OCI-LY7 (cell line): ENCODE data around the gene CBR3. TPM values are rescaled to one million over a fixed set of nuclear protein-coding genes. Genes with fewer than 3 reads are reported as not detected.
"Not testable (repeated sequence)": the region's sequence is repeated elsewhere in the genome, so short reads cannot be mapped to it uniquely, and the experiment has no call there.

Experiments used
- BruUV-seq: library from RNA; stranded (reverse); fragments of 400-500 nt; replicated peaks from 2 replicates; lab custom pipeline; 2021; lab: Mats Ljungman, UMichigan
- CTCF ChIA-PET: fragments of 300-600 bp; sonication (Branson Sonifier 250); formaldehyde crosslinking; loops from one replicate; lab custom pipeline; 2022; ENCODE audit warnings: antibody characterized with exemption; ENCODE audit not compliant: unreplicated experiment; lab: Charles Lee
- POLR2A ChIA-PET: fragments of 300-600 bp; sonication (Branson Sonifier 250); formaldehyde crosslinking; loops from one replicate; lab custom pipeline; 2022; ENCODE audit warnings: antibody characterized with exemption; lab: Charles Lee
- DNase-seq: peaks from one replicate; pipeline ENCODE4 v3.0.0-alpha.2; 2015; ENCODE audit warnings: low spot score
- H2AFZ ChIP-seq: fragments of 200-600 bp; sonication (generic), shearing (Covaris generic); 2 replicates; pipeline ENCODE4 v1.6.1; 2014; ENCODE audit warnings: mild to moderate bottlenecking, antibody characterized with exemption, low read length, moderate library complexity
- H3K27ac ChIP-seq: fragments of 200-600 bp; sonication (generic); 2 replicates; pipeline ENCODE4 v1.5.1; 2014; ENCODE audit warnings: mixed run types, low read depth, mild to moderate bottlenecking, moderate library complexity, low read length, inconsistent platforms; ENCODE audit not compliant: poor library complexity, severe bottlenecking
- H3K36me3 ChIP-seq: fragments of 200-600 bp; sonication (generic); 2 replicates; pipeline ENCODE4 v1.6.1; 2014; ENCODE audit warnings: mild to moderate bottlenecking, antibody characterized with exemption, low read length, moderate library complexity, mixed read lengths; ENCODE audit not compliant: insufficient read depth
- H3K4me1 ChIP-seq: fragments of 200-600 bp; sonication (generic); 2 replicates; pipeline ENCODE4 v1.5.1; 2014; ENCODE audit warnings: mild to moderate bottlenecking, low read length; ENCODE audit not compliant: insufficient read depth, poor library complexity, severe bottlenecking
- H3K4me2 ChIP-seq: fragments of 200-600 bp; sonication (generic); 2 replicates; pipeline ENCODE4 v1.6.1; 2014; ENCODE audit warnings: mild to moderate bottlenecking, low read length
- H3K4me3 ChIP-seq: fragments of 200-600 bp; sonication (generic); 2 replicates; pipeline ENCODE4 v1.5.1; 2014; ENCODE audit warnings: mild to moderate bottlenecking, low read depth, low read length; ENCODE audit not compliant: poor library complexity, severe bottlenecking
- H3K79me2 ChIP-seq: fragments of 200-600 bp; sonication (generic); 2 replicates; pipeline ENCODE4 v1.6.1; 2016; ENCODE audit warnings: low read depth, mild to moderate bottlenecking, low read length, moderate library complexity, mixed read lengths; ENCODE audit not compliant: insufficient read depth
- H3K9me2 ChIP-seq: fragments of 200-600 bp; sonication (generic); 2 replicates; pipeline ENCODE4 v1.6.1; 2016; ENCODE audit warnings: mild to moderate bottlenecking, low read length, mixed read lengths; ENCODE audit not compliant: insufficient read depth
- H3K9me3 ChIP-seq: fragments of 200-600 bp; sonication (generic); 2 replicates; pipeline ENCODE4 v1.6.1; 2014; ENCODE audit warnings: mild to moderate bottlenecking, mixed run types, low read length, mixed read lengths
- H4K20me1 ChIP-seq: fragments of 200-600 bp; sonication (generic); 2 replicates; pipeline ENCODE4 v1.6.1; 2014; ENCODE audit warnings: mild to moderate bottlenecking, antibody characterized with exemption, low read length, moderate library complexity, mixed read lengths; ENCODE audit not compliant: insufficient read depth
- EZH2phosphoT487 ChIP-seq: fragments of 200-600 bp; sonication (generic); IDR thresholded peaks from 2 replicates; pipeline ENCODE4 v1.6.1; 2018; ENCODE audit warnings: low read depth, borderline replicate concordance, mild to moderate bottlenecking, mixed run types, antibody characterized with exemption, low read length, moderate library complexity, mixed read lengths
- intact Hi-C: fragments of 100-400 bp; cut with micrococcal nuclease; formaldehyde crosslinking; loops from one replicate; pipeline ENCODE4 v1.10.0; 2022; ENCODE audit not compliant: unreplicated experiment
- total RNA-seq, 2 experiments: library from RNA; depleted of rRNA in 1 of 2; stranded (reverse); fragments of >200 nt in 1 of 2; shearing (Covaris generic) in 1 of 2; gene quantifications; 2 replicates each; pipeline ENCODE4 v1.2.3, GENCODE V29; 2014 to 2022
- TF ChIP-seq, protein P1 (sequence below): fragments of 200-600 bp; sonication (generic); conservative IDR thresholded peaks from 2 replicates; pipeline ENCODE4 v1.5.1; 2014; ENCODE audit warnings: mild to moderate bottlenecking, antibody characterized with exemption, low read length, moderate library complexity, mixed read lengths

CBR3 gene
- total RNA-seq, 2 experiments from 2014 or later: not detected

- BruUV-seq: no TSS peak
- no peaks in the 10 kb centered on the region for H3K79me2 ChIP-seq
- no peaks in the 10 kb centered on the region for H3K9me2 ChIP-seq
- H2AFZ ChIP-seq: no peak overlapping the region
- H4K20me1 ChIP-seq: no peaks in the 10 kb centered on the region
- H3K27ac ChIP-seq: no peak overlapping the region
- peak overlapping the region; percentile 66 for H3K4me2 ChIP-seq
- TF ChIP-seq EZH2phosphoT487: peak; percentile 77; the same call in 1 of the 2 replicates
- TF ChIP-seq, protein P1, sequence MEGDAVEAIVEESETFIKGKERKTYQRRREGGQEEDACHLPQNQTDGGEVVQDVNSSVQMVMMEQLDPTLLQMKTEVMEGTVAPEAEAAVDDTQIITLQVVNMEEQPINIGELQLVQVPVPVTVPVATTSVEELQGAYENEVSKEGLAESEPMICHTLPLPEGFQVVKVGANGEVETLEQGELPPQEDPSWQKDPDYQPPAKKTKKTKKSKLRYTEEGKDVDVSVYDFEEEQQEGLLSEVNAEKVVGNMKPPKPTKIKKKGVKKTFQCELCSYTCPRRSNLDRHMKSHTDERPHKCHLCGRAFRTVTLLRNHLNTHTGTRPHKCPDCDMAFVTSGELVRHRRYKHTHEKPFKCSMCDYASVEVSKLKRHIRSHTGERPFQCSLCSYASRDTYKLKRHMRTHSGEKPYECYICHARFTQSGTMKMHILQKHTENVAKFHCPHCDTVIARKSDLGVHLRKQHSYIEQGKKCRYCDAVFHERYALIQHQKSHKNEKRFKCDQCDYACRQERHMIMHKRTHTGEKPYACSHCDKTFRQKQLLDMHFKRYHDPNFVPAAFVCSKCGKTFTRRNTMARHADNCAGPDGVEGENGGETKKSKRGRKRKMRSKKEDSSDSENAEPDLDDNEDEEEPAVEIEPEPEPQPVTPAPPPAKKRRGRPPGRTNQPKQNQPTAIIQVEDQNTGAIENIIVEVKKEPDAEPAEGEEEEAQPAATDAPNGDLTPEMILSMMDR: no peak
- peaks cover 20% of the 10 kb centered on the region for H3K4me1 ChIP-seq
- DNase-seq: peak; percentile 22
- no peaks in the 10 kb centered on the region for H3K9me3 ChIP-seq
- ChIA-PET POLR2A (interaction anchor here (0.5 to 0.7 kb wide), 2 partner anchors 250 to 1784 kb away, joined by 3 read pairs; partner anchors contain the start of gene CHAF1B), CTCF (no interaction called here)
- intact Hi-C loops: no loop called here
- no peaks in the 10 kb centered on the region for H3K36me3 ChIP-seq
- peak overlapping the region; percentile 57 for H3K4me3 ChIP-seq
Observed at GRCh38 chr21:36135391-36136102, 668 bp downstream of the CBR3 start.

GRCh38 chr21:36139791-36140190 lies 4.9 kb downstream of the CBR3 start:
- peaks cover 26% of the 10 kb centered on the region for H3K4me1 ChIP-seq
- CTCF ChIA-PET, H2AFZ ChIP-seq, H4K20me1 ChIP-seq, BruUV-seq, H3K9me3 ChIP-seq, H3K9me2 ChIP-seq, H3K4me2 ChIP-seq, H3K79me2 ChIP-seq, H3K27ac ChIP-seq, DNase-seq, H3K36me3 ChIP-seq, H3K4me3 ChIP-seq: not testable (repeated sequence)
- POLR2A ChIA-PET: interaction anchor here (0.7 to 0.9 kb wide), 3 partner anchors 10 to 140 kb away, joined by 3 to 4 read pairs (median 3); no protein-coding TSS in a partner anchor
- intact Hi-C loops: loop anchor here (5.0 kb wide), 2 partner anchors 248 to 363 kb away; partner anchors contain the start of gene CHAF1B

- no peak overlapping the region for H3K27ac ChIP-seq
Observed at GRCh38 chr21:36141513-36141925, 6.6 kb downstream of the CBR3 start.

GRCh38 chr21:36144233-36144632 lies 9.4 kb downstream of the CBR3 start:
- H3K36me3 ChIP-seq, BruUV-seq, H3K4me3 ChIP-seq, H3K4me1 ChIP-seq, H3K9me2 ChIP-seq, H4K20me1 ChIP-seq, H3K27ac ChIP-seq, H3K9me3 ChIP-seq, H2AFZ ChIP-seq, H3K79me2 ChIP-seq, CTCF ChIA-PET, H3K4me2 ChIP-seq, DNase-seq: not testable (repeated sequence)
- intact Hi-C loops: loop anchor here (5.0 kb wide), 2 partner anchors 243 to 358 kb away; partner anchors contain the start of gene CHAF1B
- POLR2A ChIA-PET: interaction anchor here (1.1 kb wide), 1 partner anchor 19 kb away, joined by 3 read pairs; no protein-coding TSS in a partner anchor

More at GRCh38 chr21:36141513-36141925, 6.6 kb downstream of the CBR3 start:
- Histone ChIP-seq H3K79me2 (no peaks in the 10 kb centered on the region), H3K4me3 (no peak overlapping the region), H3K9me2 (no peaks in the 10 kb centered on the region), H3K4me1 (peaks cover 10% of the 10 kb centered on the region), H2AFZ (peak overlapping the region; percentile 41; the same call in 1 of the 2 replicates), H3K36me3 (no peaks in the 10 kb centered on the region), H4K20me1 (no peaks in the 10 kb centered on the region), H3K9me3 (no peaks in the 10 kb centered on the region), H3K4me2 (peak overlapping the region; percentile 55)
- intact Hi-C loops: loop anchor here (1.0 to 5.0 kb wide), 4 partner anchors 68 to 361 kb away; partner anchors contain the start of gene CHAF1B
- peak; percentile 96 for DNase-seq
- ChIA-PET CTCF (interaction anchor here (0.6 kb wide), 1 partner anchor 89 kb away, joined by 3 read pairs; no protein-coding TSS in a partner anchor), POLR2A (interaction anchor here (1.1 to 1.2 kb wide), 2 partner anchors 8 to 100 kb away, joined by 3 read pairs; no protein-coding TSS in a partner anchor)
- BruUV-seq: no TSS peak
- TF ChIP-seq, protein P1: peak; percentile 96
- TF ChIP-seq EZH2phosphoT487: no peak
